Measurements from ENCODE around the gene OR6J1. TPM values are rescaled to one million over a fixed set of nuclear protein-coding genes. Genes with fewer than 3 reads are reported as not detected.

OR6J1 gene
- total and polyA plus RNA-seq, 2 of the 13 experiments (the other 11 are each of a cell fraction or from before 2014, with no cell fraction given) = not detected

GRCh38 chr14:22589096-22589839, 54.9 kb downstream of the OR6J1 start, which contains the start of gene DAD1 (continued):
- TF ChIP-seq ZNF609 (CRISPR knock-in tag; IDR thresholded peaks at IDR 0.05; ENCODE audit: borderline replicate concordance) (no peak; the same call in 1 of the 2 replicates), CSRNP2 (CRISPR knock-in tag; conservative IDR thresholded peaks at IDR 0.05; ENCODE audit: low read depth) (no peak), ZNF430 (CRISPR knock-in tag; IDR thresholded peaks at IDR 0.05) (0 out of 2 replicates have a peak, but pooled peaks have one; percentile 26), ZFP62 (CRISPR knock-in tag; IDR thresholded peaks at IDR 0.05) (no peak), PTBP1 (IDR thresholded peaks at IDR 0.05; ENCODE audit: low read depth, low read length, poor library complexity, severe bottlenecking) (peak; percentile 85), HDAC1 (CRISPR knock-in tag; IDR thresholded peaks at IDR 0.05) (peak; percentile 93), ZNF562 (CRISPR knock-in tag; IDR thresholded peaks at IDR 0.05; ENCODE audit: borderline replicate concordance) (no peak), ZBTB10 (CRISPR knock-in tag; IDR thresholded peaks at IDR 0.05; ENCODE audit: borderline replicate concordance) (no peak; the same call in 1 of the 2 replicates), ZMYM3 (CRISPR knock-in tag; IDR thresholded peaks at IDR 0.05) (peak; percentile 86; the same call in 1 of the 2 replicates), ZNF879 (CRISPR knock-in tag; IDR thresholded peaks at IDR 0.05) (no peak), ZNF354B (CRISPR knock-in tag; IDR thresholded peaks at IDR 0.05) (0 out of 2 replicates have a peak, but pooled peaks have one; percentile 85), ZNF619 (CRISPR knock-in tag; IDR thresholded peaks at IDR 0.05) (peak; percentile 39), SIN3A (IDR thresholded peaks at IDR 0.05; ENCODE audit: borderline replicate concordance, low read depth, low read length) (peak; percentile 100), HDAC2 (CRISPR knock-in tag; IDR thresholded peaks at IDR 0.05) (peak; percentile 70), NR2C2 (CRISPR knock-in tag; IDR thresholded peaks at IDR 0.05; ENCODE audit: borderline replicate concordance) (peak; percentile 88), ZNF367 (CRISPR knock-in tag; IDR thresholded peaks at IDR 0.05; ENCODE audit: borderline replicate concordance) (no peak), MBNL3 (CRISPR knock-in tag; conservative IDR thresholded peaks at IDR 0.05) (no peak), ZNF740 (CRISPR knock-in tag; IDR thresholded peaks at IDR 0.05) (no peak), EEA1 (CRISPR knock-in tag; IDR thresholded peaks at IDR 0.05; ENCODE audit: borderline replicate concordance) (peak; percentile 91; the same call in 1 of the 2 replicates)
